ENCODE measurements around the gene DIAPH3. TPM values are rescaled to one million over a fixed set of nuclear protein-coding genes. Genes with fewer than 3 reads are reported as not detected.

The DIAPH3 gene
- total and polyA plus RNA-seq, 2 of the 8 experiments (the other 6 are each of a cell fraction or from before 2014, with no cell fraction given): 8.0 to 30.8 TPM

DNA sequence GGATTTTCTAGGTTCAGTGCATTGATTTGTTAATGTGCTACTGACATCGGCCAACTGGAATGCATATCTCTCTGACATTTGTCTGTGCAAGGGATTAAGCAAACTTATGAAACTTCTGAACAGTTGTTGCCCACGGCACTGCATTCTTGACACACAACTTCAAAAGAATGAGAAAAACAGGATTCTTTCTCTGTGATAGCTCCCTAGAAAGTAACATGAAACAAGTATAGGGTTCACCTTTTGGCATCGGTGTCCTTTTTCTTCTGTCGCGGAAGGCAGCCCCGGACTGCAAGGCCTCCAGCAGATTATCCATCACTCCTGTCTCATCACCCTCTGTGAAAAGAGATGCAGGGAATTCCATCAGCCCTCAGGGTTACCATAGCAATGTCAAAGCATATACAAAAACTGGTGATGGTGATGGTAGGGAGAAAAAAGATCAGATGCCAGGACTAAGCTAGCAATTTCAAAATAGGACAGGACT is 389.2 kb downstream of the DIAPH3 start:
- H3K14ac ChIP-seq (ENCODE audit: insufficient read length): no peak overlapping the region
- no peak overlapping the region for H3K4me2 ChIP-seq (ENCODE audit: insufficient read depth in 1 of 2, low read depth in 2 of 2, low read length in 2 of 2)
- H2AK5ac ChIP-seq (ENCODE audit: low read depth, low read length): no peak overlapping the region
- H3K79me1 ChIP-seq (ENCODE audit: low read depth, low read length): no peaks in the 10 kb centered on the region
- peak; percentile 28 for FAIRE-seq
- no peak overlapping the region for H4K91ac ChIP-seq (replicated peaks; ENCODE audit: insufficient read length, low read length)
- 91% methylated on average over 6 of the region's 6 CpGs; no CpG with 5 or more reads in 1 of the 2 experiments for WGBS, 2 experiments (ENCODE audit: extremely low coverage in 1 of 2, insufficient coverage in 1 of 2, insufficient read length in 1 of 2, insufficient replicate concordance in 2 of 2, low coverage in 1 of 2, low lambda C conversion rate in 2 of 2, missing lambda C conversion rate in 1 of 2)
- no peak overlapping the region for H3K4me3 ChIP-seq (ENCODE audit: extremely low read depth in 1 of 4, insufficient read depth in 2 of 4, low read depth in 3 of 4, low read length in 4 of 4)
- H3K4ac ChIP-seq (replicated peaks; ENCODE audit: insufficient read length, low read depth, low read length): no peak overlapping the region
- no peak overlapping the region for H3K56ac ChIP-seq (replicated peaks; ENCODE audit: insufficient read length, low read depth, low read length)
- H3K79me2 ChIP-seq (ENCODE audit: control insufficient read depth in 1 of 2, insufficient read depth in 2 of 2, low read length in 2 of 2): no peaks in the 10 kb centered on the region
- no peak for DNase-seq (ENCODE audit: low read depth in 1 of 2, low spot score in 2 of 2)
- H2BK120ac ChIP-seq (replicated peaks; ENCODE audit: low read depth, low read length): no peak overlapping the region
- H3K9me3 ChIP-seq (ENCODE audit: insufficient read depth in 2 of 2, low read depth in 1 of 2, low read length in 1 of 2): no peaks in the 10 kb centered on the region
- H3K23ac ChIP-seq (ENCODE audit: insufficient read length): no peak overlapping the region
- H2BK12ac ChIP-seq (ENCODE audit: low read depth, low read length): no peak overlapping the region
- H3K18ac ChIP-seq (ENCODE audit: extremely low read depth, low read length): no peak overlapping the region
- H4K5ac ChIP-seq (ENCODE audit: insufficient read length, low read depth, low read length): no peak overlapping the region
- H2BK5ac ChIP-seq (ENCODE audit: low read depth, low read length): no peak overlapping the region
- H3K27me3 ChIP-seq (replicated peaks in 1 of 4; ENCODE audit: control insufficient read depth in 3 of 4, extremely low read depth in 1 of 4, insufficient read depth in 3 of 4, low read length in 3 of 4): no peaks in the 10 kb centered on the region
- TF ChIP-seq TAF7 (optimal IDR thresholded peaks at IDR 0.05; ENCODE audit: borderline replicate concordance, low read depth, low read length) (no peak), EGR1 (IDR thresholded peaks at IDR 0.05; ENCODE audit: borderline replicate concordance, low read depth, low read length) (no peak), SAP30 (IDR thresholded peaks at IDR 0.05; ENCODE audit: insufficient read depth, insufficient replicate concordance, low read length) (no peak), POU5F1 (IDR thresholded peaks at IDR 0.05; ENCODE audit: low read depth, low read length) (no peak), GTF2F1 (IDR thresholded peaks at IDR 0.05; ENCODE audit: borderline replicate concordance, low read depth, low read length) (no peak), SUZ12 (IDR thresholded peaks at IDR 0.05; ENCODE audit: low read length) (no peak)
- ChIA-PET CTCF (ENCODE audit: partially characterized antibody) (interaction anchor here (0.7 to 8.5 kb wide), 3 partner anchors 9 to 99 kb away, joined by 3 to 94 read pairs (median 3); no protein-coding TSS in a partner anchor), POLR2A (ENCODE audit: partially characterized antibody) (no interaction called here)
- no peaks in the 10 kb centered on the region for H3K36me3 ChIP-seq (ENCODE audit: control insufficient read depth in 2 of 4, insufficient read depth in 4 of 4, low read length in 3 of 4)
- H3K23me2 ChIP-seq (ENCODE audit: low read depth, low read length): no peaks in the 10 kb centered on the region
- H4K8ac ChIP-seq (ENCODE audit: extremely low read depth, insufficient read depth, low read length): no peak overlapping the region
- no peak overlapping the region for H3K9ac ChIP-seq (replicated peaks in 1 of 4; ENCODE audit: extremely low read depth in 1 of 4, low read depth in 3 of 4, low read length in 3 of 4)
- no peaks in the 10 kb centered on the region for H3K4me1 ChIP-seq (replicated peaks in 1 of 4; ENCODE audit: control insufficient read depth in 3 of 4, insufficient read depth in 4 of 4, low read length in 3 of 4)
- H4K20me1 ChIP-seq (replicated peaks in 1 of 2; ENCODE audit: control insufficient read depth in 1 of 2, insufficient read depth in 2 of 2, low read length in 2 of 2): no peaks in the 10 kb centered on the region
- H2BK15ac ChIP-seq (ENCODE audit: low read length): no peak overlapping the region
- no peak overlapping the region for H2AFZ ChIP-seq (ENCODE audit: low read length)
- no peak overlapping the region for H3K27ac ChIP-seq (ENCODE audit: low read depth, low read length)
- no peak overlapping the region for H2BK20ac ChIP-seq (ENCODE audit: low read length)

Measured in H1 (cell line).